OCI-LY7 (cell line): Measurements from ENCODE around the gene TRIP6. TPM values are rescaled to one million over a fixed set of nuclear protein-coding genes. Genes with fewer than 3 reads are reported as not detected.

Experiments used
- BruUV-seq: library from RNA; stranded (reverse); fragments of 400-500 nt; replicated peaks from 2 replicates; lab custom pipeline; 2021; lab: Mats Ljungman, UMichigan
- CTCF ChIA-PET: fragments of 300-600 bp; sonication (Branson Sonifier 250); formaldehyde crosslinking; loops from one replicate; lab custom pipeline; 2022; ENCODE audit warnings: antibody characterized with exemption; ENCODE audit not compliant: unreplicated experiment; lab: Charles Lee
- POLR2A ChIA-PET: fragments of 300-600 bp; sonication (Branson Sonifier 250); formaldehyde crosslinking; loops from one replicate; lab custom pipeline; 2022; ENCODE audit warnings: antibody characterized with exemption; lab: Charles Lee
- DNase-seq: peaks from one replicate; pipeline ENCODE4 v3.0.0-alpha.2; 2015; ENCODE audit warnings: low spot score
- H2AFZ ChIP-seq: fragments of 200-600 bp; sonication (generic), shearing (Covaris generic); 2 replicates; pipeline ENCODE4 v1.6.1; 2014; ENCODE audit warnings: mild to moderate bottlenecking, antibody characterized with exemption, low read length, moderate library complexity
- H3K27ac ChIP-seq: fragments of 200-600 bp; sonication (generic); 2 replicates; pipeline ENCODE4 v1.5.1; 2014; ENCODE audit warnings: mixed run types, low read depth, mild to moderate bottlenecking, moderate library complexity, low read length, inconsistent platforms; ENCODE audit not compliant: poor library complexity, severe bottlenecking
- H3K36me3 ChIP-seq: fragments of 200-600 bp; sonication (generic); 2 replicates; pipeline ENCODE4 v1.6.1; 2014; ENCODE audit warnings: mild to moderate bottlenecking, antibody characterized with exemption, low read length, moderate library complexity, mixed read lengths; ENCODE audit not compliant: insufficient read depth
- H3K4me1 ChIP-seq: fragments of 200-600 bp; sonication (generic); 2 replicates; pipeline ENCODE4 v1.5.1; 2014; ENCODE audit warnings: mild to moderate bottlenecking, low read length; ENCODE audit not compliant: insufficient read depth, poor library complexity, severe bottlenecking
- H3K4me2 ChIP-seq: fragments of 200-600 bp; sonication (generic); 2 replicates; pipeline ENCODE4 v1.6.1; 2014; ENCODE audit warnings: mild to moderate bottlenecking, low read length
- H3K4me3 ChIP-seq: fragments of 200-600 bp; sonication (generic); 2 replicates; pipeline ENCODE4 v1.5.1; 2014; ENCODE audit warnings: mild to moderate bottlenecking, low read depth, low read length; ENCODE audit not compliant: poor library complexity, severe bottlenecking
- H3K79me2 ChIP-seq: fragments of 200-600 bp; sonication (generic); 2 replicates; pipeline ENCODE4 v1.6.1; 2016; ENCODE audit warnings: low read depth, mild to moderate bottlenecking, low read length, moderate library complexity, mixed read lengths; ENCODE audit not compliant: insufficient read depth
- H3K9me2 ChIP-seq: fragments of 200-600 bp; sonication (generic); 2 replicates; pipeline ENCODE4 v1.6.1; 2016; ENCODE audit warnings: mild to moderate bottlenecking, low read length, mixed read lengths; ENCODE audit not compliant: insufficient read depth
- H3K9me3 ChIP-seq: fragments of 200-600 bp; sonication (generic); 2 replicates; pipeline ENCODE4 v1.6.1; 2014; ENCODE audit warnings: mild to moderate bottlenecking, mixed run types, low read length, mixed read lengths
- H4K20me1 ChIP-seq: fragments of 200-600 bp; sonication (generic); 2 replicates; pipeline ENCODE4 v1.6.1; 2014; ENCODE audit warnings: mild to moderate bottlenecking, antibody characterized with exemption, low read length, moderate library complexity, mixed read lengths; ENCODE audit not compliant: insufficient read depth
- EZH2phosphoT487 ChIP-seq: fragments of 200-600 bp; sonication (generic); IDR thresholded peaks from 2 replicates; pipeline ENCODE4 v1.6.1; 2018; ENCODE audit warnings: low read depth, borderline replicate concordance, mild to moderate bottlenecking, mixed run types, antibody characterized with exemption, low read length, moderate library complexity, mixed read lengths
- intact Hi-C: fragments of 100-400 bp; cut with micrococcal nuclease; formaldehyde crosslinking; loops from one replicate; pipeline ENCODE4 v1.10.0; 2022; ENCODE audit not compliant: unreplicated experiment
- total RNA-seq, 2 experiments: library from RNA; depleted of rRNA in 1 of 2; stranded (reverse); fragments of >200 nt in 1 of 2; shearing (Covaris generic) in 1 of 2; gene quantifications; 2 replicates each; pipeline ENCODE4 v1.2.3, GENCODE V29; 2014 to 2022
- TF ChIP-seq, protein P1 (sequence below): fragments of 200-600 bp; sonication (generic); conservative IDR thresholded peaks from 2 replicates; pipeline ENCODE4 v1.5.1; 2014; ENCODE audit warnings: mild to moderate bottlenecking, antibody characterized with exemption, low read length, moderate library complexity, mixed read lengths

TRIP6 gene
- total RNA-seq, 2 experiments from 2014 or later, result 3.1 to 3.3 TPM

DNA sequence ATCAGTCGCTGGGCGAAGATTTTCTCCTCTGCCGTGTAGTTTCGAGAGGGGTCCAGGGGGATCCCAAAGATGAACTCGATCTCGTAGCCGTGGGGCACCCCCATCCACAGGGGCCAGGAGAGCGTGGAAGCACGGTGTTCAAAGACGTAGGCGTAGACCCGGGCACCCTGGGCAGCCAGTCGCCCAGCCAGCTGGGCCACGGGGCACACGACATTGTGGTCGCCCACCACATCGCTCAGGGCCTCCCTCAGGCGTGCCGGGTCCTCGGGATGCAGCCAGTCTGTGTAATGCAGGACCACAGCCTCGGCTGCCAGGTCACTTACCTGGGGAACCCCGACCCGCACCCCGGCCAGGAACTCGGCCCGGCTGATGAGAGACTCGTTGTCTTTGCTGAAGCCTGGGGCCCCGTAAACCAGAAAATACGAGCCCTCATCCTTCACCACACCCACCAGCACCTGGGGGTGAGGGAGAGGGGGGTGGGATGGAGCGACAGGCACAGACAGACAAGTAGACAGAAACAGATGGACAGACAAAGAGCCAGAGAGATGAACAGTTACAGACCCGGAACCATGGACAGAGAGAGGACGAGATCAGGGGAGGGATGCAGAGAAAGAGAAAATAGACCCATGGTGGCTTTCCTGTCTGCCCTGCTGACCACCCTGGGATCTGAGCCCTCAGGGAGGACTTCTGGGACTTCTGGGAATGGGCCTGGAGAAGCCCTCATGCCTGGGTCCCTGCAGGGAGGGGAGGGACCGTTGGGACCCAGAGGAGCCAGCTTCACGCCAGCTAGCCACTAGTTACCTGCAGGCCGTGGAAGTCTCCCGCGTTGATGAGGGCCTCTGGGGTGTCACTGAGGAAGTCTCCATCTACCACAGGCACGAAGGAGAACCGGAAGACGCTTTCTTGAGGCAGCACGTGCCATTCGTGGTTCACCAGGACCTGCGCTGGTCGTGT is 25.5 kb downstream of the TRIP6 start:
- CTCF ChIA-PET, result no interaction called here
- no TSS peak for BruUV-seq

DNA sequence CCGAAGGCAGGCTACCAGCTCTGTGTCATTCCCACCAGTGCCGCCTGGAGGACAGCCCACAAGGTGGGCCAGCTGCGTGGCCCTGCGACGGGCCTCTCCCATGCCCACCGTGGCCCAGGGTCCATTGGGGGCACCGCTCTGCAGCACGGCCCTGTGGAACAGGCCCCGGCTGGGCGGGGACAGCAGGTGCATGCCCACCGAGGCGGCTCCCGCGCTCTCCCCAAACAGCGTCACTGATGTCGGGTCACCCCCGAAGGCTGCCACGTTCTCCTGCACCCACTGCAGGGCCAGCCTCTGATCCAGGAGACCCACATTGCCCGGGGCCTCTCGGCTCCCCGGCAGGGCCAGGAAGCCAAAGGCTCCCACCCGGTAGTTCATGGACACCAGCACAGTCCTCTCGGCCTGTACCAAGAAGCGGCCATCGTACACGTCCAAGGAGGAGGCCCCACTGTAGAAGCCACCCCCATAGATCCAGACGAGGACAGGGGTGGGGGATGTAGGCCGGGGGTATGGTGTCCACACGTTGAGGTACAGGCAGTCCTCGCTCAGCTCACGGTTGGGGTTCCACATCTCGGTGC is 26.2 kb downstream of the TRIP6 start:
- CTCF ChIA-PET, result no interaction called here

More for the DNA sequence above, 25.5 kb downstream of the TRIP6 start:
- H3K79me2 ChIP-seq, result peaks cover 7% of the 10 kb centered on the region; the same call in 1 of the 2 replicates
- no peak overlapping the region for H3K4me3 ChIP-seq
- H2AFZ ChIP-seq, result no peak overlapping the region
- H3K36me3 ChIP-seq, result peaks cover 16% of the 10 kb centered on the region
- no peak overlapping the region for H3K4me2 ChIP-seq
- POLR2A ChIA-PET, result no interaction called here
- intact Hi-C loops, result no loop called here
- TF ChIP-seq, protein P1, sequence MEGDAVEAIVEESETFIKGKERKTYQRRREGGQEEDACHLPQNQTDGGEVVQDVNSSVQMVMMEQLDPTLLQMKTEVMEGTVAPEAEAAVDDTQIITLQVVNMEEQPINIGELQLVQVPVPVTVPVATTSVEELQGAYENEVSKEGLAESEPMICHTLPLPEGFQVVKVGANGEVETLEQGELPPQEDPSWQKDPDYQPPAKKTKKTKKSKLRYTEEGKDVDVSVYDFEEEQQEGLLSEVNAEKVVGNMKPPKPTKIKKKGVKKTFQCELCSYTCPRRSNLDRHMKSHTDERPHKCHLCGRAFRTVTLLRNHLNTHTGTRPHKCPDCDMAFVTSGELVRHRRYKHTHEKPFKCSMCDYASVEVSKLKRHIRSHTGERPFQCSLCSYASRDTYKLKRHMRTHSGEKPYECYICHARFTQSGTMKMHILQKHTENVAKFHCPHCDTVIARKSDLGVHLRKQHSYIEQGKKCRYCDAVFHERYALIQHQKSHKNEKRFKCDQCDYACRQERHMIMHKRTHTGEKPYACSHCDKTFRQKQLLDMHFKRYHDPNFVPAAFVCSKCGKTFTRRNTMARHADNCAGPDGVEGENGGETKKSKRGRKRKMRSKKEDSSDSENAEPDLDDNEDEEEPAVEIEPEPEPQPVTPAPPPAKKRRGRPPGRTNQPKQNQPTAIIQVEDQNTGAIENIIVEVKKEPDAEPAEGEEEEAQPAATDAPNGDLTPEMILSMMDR, result no peak
- H3K9me2 ChIP-seq, result no peaks in the 10 kb centered on the region
- H4K20me1 ChIP-seq, result peaks cover 9% of the 10 kb centered on the region; the same call in 1 of the 2 replicates
- H3K4me1 ChIP-seq, result peaks cover 32% of the 10 kb centered on the region
- H3K27ac ChIP-seq, result no peak overlapping the region
- DNase-seq, result no peak
- no peaks in the 10 kb centered on the region for H3K9me3 ChIP-seq

More for the DNA sequence above, 26.2 kb downstream of the TRIP6 start:
- Histone ChIP-seq H2AFZ (no peak overlapping the region), H3K4me1 (peaks cover 25% of the 10 kb centered on the region), H4K20me1 (peaks cover 2% of the 10 kb centered on the region; the same call in 1 of the 2 replicates), H3K4me2 (no peak overlapping the region), H3K27ac (no peak overlapping the region), H3K79me2 (peaks cover 2% of the 10 kb centered on the region; the same call in 1 of the 2 replicates), H3K9me2 (no peaks in the 10 kb centered on the region), H3K4me3 (no peak overlapping the region), H3K9me3 (no peaks in the 10 kb centered on the region), H3K36me3 (peaks cover 9% of the 10 kb centered on the region)
- BruUV-seq, result no TSS peak
- TF ChIP-seq, protein P1, result no peak
- no peak for TF ChIP-seq EZH2phosphoT487
- POLR2A ChIA-PET, result no interaction called here
- no peak for DNase-seq
- intact Hi-C loops, result no loop called here
